CD4-positive, alpha-beta T cell (primary cell): Measurements from ENCODE around the gene MCTP1. TPM values are rescaled to one million over a fixed set of nuclear protein-coding genes. Genes with fewer than 3 reads are reported as not detected.
A peak's percentile ranks its signal among the peaks of the same experiment; 100 is the strongest.

Experiments used
- ATAC-seq: fragments of 200-7000 bp; cut with Tn5 transposase; one replicate; pipeline ENCODE4 v1.10.0; 2022; ENCODE audit warnings: mild to moderate bottlenecking; ENCODE audit not compliant: poor library complexity
- CTCF ChIA-PET: fragments of 350-600 bp; sonication (Branson Sonifier 250); formaldehyde crosslinking; loops from one replicate; lab custom pipeline; 2021; ENCODE audit warnings: antibody characterized with exemption, inconsistent platforms; lab: Charles Lee
- POLR2A ChIA-PET: fragments of 350-600 bp; sonication (Branson Sonifier 250); formaldehyde crosslinking; loops from one replicate; lab custom pipeline; 2021; ENCODE audit warnings: antibody characterized with exemption, inconsistent platforms; lab: Charles Lee
- DNase-seq, 14 experiments: peaks; one replicate each; pipeline ENCODE4 v3.0.0-alpha.2; 2013 to 2020; ENCODE audit warnings: mixed read lengths in 2 of 14
- H3K27ac ChIP-seq, 2 donors: one replicate each; pipeline versions ENCODE4 v1.5.1 to v1.7.0; 2013; ENCODE audit warnings: low read length in 2 of 2, low read depth in 1 of 2, mild to moderate bottlenecking in 1 of 2
- H3K27me3 ChIP-seq, 2 experiments: 1 replicate in 1 of 2; 2 replicates in 1 of 2; pipeline versions ENCODE4 v1.6.1 to v1.7.0; 2013; ENCODE audit warnings: low read length in 2 of 2, control low read depth in 1 of 2, mild to moderate bottlenecking in 1 of 2, moderate library complexity in 1 of 2; ENCODE audit not compliant: insufficient read depth in 2 of 2, control insufficient read depth in 1 of 2
- H3K36me3 ChIP-seq: one replicate; pipeline ENCODE4 v1.6.1; 2013; ENCODE audit warnings: low read length, control low read depth; ENCODE audit not compliant: insufficient read depth
- H3K4me1 ChIP-seq: one replicate; pipeline ENCODE4 v1.6.1; 2013; ENCODE audit warnings: low read length, control low read depth; ENCODE audit not compliant: insufficient read depth
- H3K4me3 ChIP-seq: one replicate; pipeline ENCODE4 v1.5.1; 2013; ENCODE audit warnings: mild to moderate bottlenecking, low read length, moderate library complexity
- H3K9me3 ChIP-seq, 2 experiments: 1 replicate in 1 of 2; 2 replicates in 1 of 2; pipeline versions ENCODE4 v1.6.1 to v1.7.0; 2013; ENCODE audit warnings: low read length in 2 of 2, mild to moderate bottlenecking in 2 of 2, control low read depth in 1 of 2, moderate library complexity in 1 of 2; ENCODE audit not compliant: control insufficient read depth in 1 of 2, insufficient read depth in 1 of 2
- H3K27ac Mint-ChIP-seq: one replicate; pipeline ENCODE4 v1.8.0; 2020; ENCODE audit warnings: mixed read lengths
- H3K27me3 Mint-ChIP-seq: one replicate; pipeline ENCODE4 v1.8.0; 2021; ENCODE audit warnings: mixed read lengths
- H3K36me3 Mint-ChIP-seq: one replicate; pipeline ENCODE4 v1.8.0; 2021; ENCODE audit warnings: low read depth, mixed read lengths
- H3K4me1 Mint-ChIP-seq: one replicate; pipeline ENCODE4 v1.8.0; 2021; ENCODE audit warnings: low read depth, mixed read lengths
- H3K4me3 Mint-ChIP-seq: one replicate; pipeline ENCODE4 v1.8.0; 2020; ENCODE audit warnings: mild to moderate bottlenecking, mixed read lengths
- H3K9me3 Mint-ChIP-seq: one replicate; pipeline ENCODE4 v1.8.0; 2020; ENCODE audit warnings: mixed read lengths
- intact Hi-C, 2 experiments: fragments of 100-400 bp; cut with DNase I in 1 of 2; cut with micrococcal nuclease in 1 of 2; formaldehyde crosslinking; loops; one replicate each; pipeline versions ENCODE4 v1.15.1 to v1.9.0; 2023 to 2025; cut with DNase I, micrococcal nuclease
- total RNA-seq, 174 experiments: library from RNA in 2 of 174; stranded (reverse) in 2 of 174; gene quantifications; one replicate each; pipeline ENCODE4 v1.2.3 and lab custom pipeline; 2021 to 2026
- TF ChIP-seq, protein P1 (sequence below): fragments of 200-600 bp; IDR thresholded peaks from one replicate; pipeline ENCODE4 v1.8.0; 2022; ENCODE audit warnings: antibody characterized with exemption, mild to moderate bottlenecking

Gene MCTP1
- total RNA-seq, 2 experiments from 2014 or later: 2.1 to 2.7 TPM

- no peaks in the 10 kb centered on the region for H3K36me3 ChIP-seq
- H3K4me3 ChIP-seq: no peak overlapping the region
- Mint-ChIP-seq H3K36me3 (no peaks in the 10 kb centered on the region), H3K9me3 (no peaks in the 10 kb centered on the region), H3K27me3 (no peaks in the 10 kb centered on the region), H3K4me3 (no peak overlapping the region), H3K27ac (no peak overlapping the region), H3K4me1 (no peaks in the 10 kb centered on the region)
- TF ChIP-seq, protein P1, sequence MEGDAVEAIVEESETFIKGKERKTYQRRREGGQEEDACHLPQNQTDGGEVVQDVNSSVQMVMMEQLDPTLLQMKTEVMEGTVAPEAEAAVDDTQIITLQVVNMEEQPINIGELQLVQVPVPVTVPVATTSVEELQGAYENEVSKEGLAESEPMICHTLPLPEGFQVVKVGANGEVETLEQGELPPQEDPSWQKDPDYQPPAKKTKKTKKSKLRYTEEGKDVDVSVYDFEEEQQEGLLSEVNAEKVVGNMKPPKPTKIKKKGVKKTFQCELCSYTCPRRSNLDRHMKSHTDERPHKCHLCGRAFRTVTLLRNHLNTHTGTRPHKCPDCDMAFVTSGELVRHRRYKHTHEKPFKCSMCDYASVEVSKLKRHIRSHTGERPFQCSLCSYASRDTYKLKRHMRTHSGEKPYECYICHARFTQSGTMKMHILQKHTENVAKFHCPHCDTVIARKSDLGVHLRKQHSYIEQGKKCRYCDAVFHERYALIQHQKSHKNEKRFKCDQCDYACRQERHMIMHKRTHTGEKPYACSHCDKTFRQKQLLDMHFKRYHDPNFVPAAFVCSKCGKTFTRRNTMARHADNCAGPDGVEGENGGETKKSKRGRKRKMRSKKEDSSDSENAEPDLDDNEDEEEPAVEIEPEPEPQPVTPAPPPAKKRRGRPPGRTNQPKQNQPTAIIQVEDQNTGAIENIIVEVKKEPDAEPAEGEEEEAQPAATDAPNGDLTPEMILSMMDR: no peak
- CTCF ChIA-PET: no interaction called here
- POLR2A ChIA-PET: no interaction called here
- no peaks in the 10 kb centered on the region for H3K27me3 ChIP-seq
- intact Hi-C loops: no loop called here
- ATAC-seq (no peak), DNase-seq (no peak)
- H3K9me3 ChIP-seq: no peaks in the 10 kb centered on the region
- H3K27ac ChIP-seq: no peak overlapping the region
- no peaks in the 10 kb centered on the region for H3K4me1 ChIP-seq
Measured at GRCh38 chr5:94910721-94911120, 374.2 kb downstream of the MCTP1 start.

DNA sequence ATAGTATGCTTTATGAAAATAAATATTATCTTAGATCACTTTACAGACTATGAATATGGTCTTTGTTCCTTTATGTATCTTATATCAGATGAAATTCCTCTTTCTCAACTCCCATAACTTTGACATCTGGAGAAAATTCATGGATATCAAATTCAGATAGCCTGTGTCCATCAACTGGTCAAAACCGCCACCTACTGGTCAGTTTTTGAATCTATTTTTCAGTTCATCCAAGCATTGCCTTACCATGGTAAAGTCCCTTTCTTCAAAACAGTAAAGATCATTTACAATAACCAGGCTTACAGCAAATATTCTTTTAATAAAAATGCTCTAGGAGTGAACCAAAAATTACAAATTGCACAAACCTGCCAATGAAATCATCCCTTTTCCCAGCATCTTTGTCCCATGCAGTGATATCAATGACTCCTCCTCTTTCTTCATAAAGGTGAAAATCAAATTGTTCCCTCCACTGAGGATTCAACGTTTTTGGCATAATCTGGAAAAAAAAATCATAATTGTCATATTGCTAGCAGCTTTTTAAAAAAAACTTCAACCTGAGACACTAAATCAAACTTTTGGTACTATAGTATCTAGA lies 375.9 kb downstream of the MCTP1 start:
- no peak overlapping the region for H3K4me3 ChIP-seq
- TF ChIP-seq, protein P1: peak; percentile 57
- no peaks in the 10 kb centered on the region for H3K36me3 ChIP-seq
- intact Hi-C loops: no loop called here
- no peak overlapping the region for H3K27ac Mint-ChIP-seq
- H3K4me3 Mint-ChIP-seq: no peak overlapping the region
- no peaks in the 10 kb centered on the region for H3K27me3 ChIP-seq
- no peaks in the 10 kb centered on the region for H3K9me3 Mint-ChIP-seq
- H3K9me3 ChIP-seq: no peaks in the 10 kb centered on the region
- H3K4me1 Mint-ChIP-seq: no peaks in the 10 kb centered on the region
- ChIA-PET CTCF (no interaction called here), POLR2A (no interaction called here)
- DNase-seq (peak in 2 of 14 experiments; percentile 18 to 21), ATAC-seq (no peak)
- H3K4me1 ChIP-seq: no peaks in the 10 kb centered on the region
- H3K27me3 Mint-ChIP-seq: no peaks in the 10 kb centered on the region
- no peaks in the 10 kb centered on the region for H3K36me3 Mint-ChIP-seq
- H3K27ac ChIP-seq: no peak overlapping the region

GRCh38 chr5:94906750-94907149 lies 378.1 kb downstream of the MCTP1 start:
- H3K9me3 ChIP-seq: no peaks in the 10 kb centered on the region
- H3K4me1 ChIP-seq: no peaks in the 10 kb centered on the region
- no peaks in the 10 kb centered on the region for H3K4me1 Mint-ChIP-seq
- H3K27ac Mint-ChIP-seq: no peak overlapping the region
- no peak overlapping the region for H3K4me3 Mint-ChIP-seq
- H3K27me3 Mint-ChIP-seq: no peaks in the 10 kb centered on the region
- no peaks in the 10 kb centered on the region for H3K9me3 Mint-ChIP-seq
- TF ChIP-seq, protein P1: no peak
- intact Hi-C loops: no loop called here
- no peak for ATAC-seq
- H3K36me3 Mint-ChIP-seq: no peaks in the 10 kb centered on the region
- CTCF ChIA-PET: no interaction called here
- H3K36me3 ChIP-seq: no peaks in the 10 kb centered on the region
- H3K4me3 ChIP-seq: no peak overlapping the region
- H3K27ac ChIP-seq: no peak overlapping the region
- H3K27me3 ChIP-seq: no peaks in the 10 kb centered on the region
- POLR2A ChIA-PET: no interaction called here
- DNase-seq: no peak
